H9 (cell line): Measurements from ENCODE around the gene TNRC6A. TPM values are rescaled to one million over a fixed set of nuclear protein-coding genes. Genes with fewer than 3 reads are reported as not detected.
A peak's percentile ranks its signal among the peaks of the same experiment; 100 is the strongest.

ENCODE experiments used
- DNase-seq: peaks from one replicate; pipeline ENCODE4 v3.0.0-alpha.2; 2017
- H2AFZ ChIP-seq: one replicate; pipeline ENCODE4 v1.6.1; 2013; ENCODE audit warnings: mild to moderate bottlenecking, low read length, control low read depth, moderate library complexity
- H2AK5ac ChIP-seq: 2 replicates; pipeline ENCODE4 v1.6.1; 2013; ENCODE audit warnings: low read length, control low read depth, mixed read lengths; ENCODE audit not compliant: insufficient read length
- H2BK120ac ChIP-seq: one replicate; pipeline ENCODE4 v1.6.1; 2013; ENCODE audit warnings: low read depth, mild to moderate bottlenecking, low read length, control low read depth, inconsistent platforms; ENCODE audit not compliant: poor library complexity, severe bottlenecking
- H2BK12ac ChIP-seq: 2 replicates; pipeline ENCODE4 v1.6.1; 2013; ENCODE audit warnings: low read length, control low read depth, mixed read lengths, low read depth; ENCODE audit not compliant: insufficient read length
- H2BK15ac ChIP-seq: 2 replicates; pipeline ENCODE4 v1.6.1; 2013; ENCODE audit warnings: low read depth, low read length, control low read depth
- H2BK20ac ChIP-seq: one replicate; pipeline ENCODE4 v1.6.1; 2013; ENCODE audit warnings: low read depth, mild to moderate bottlenecking, low read length, control low read depth, inconsistent platforms; ENCODE audit not compliant: poor library complexity, severe bottlenecking
- H2BK5ac ChIP-seq: 2 replicates; pipeline ENCODE4 v1.6.1; 2013; ENCODE audit warnings: low read length, control low read depth, mixed read lengths; ENCODE audit not compliant: insufficient read length
- H3K14ac ChIP-seq: 2 replicates; pipeline ENCODE4 v1.6.1; 2013; ENCODE audit warnings: low read length, control low read depth; ENCODE audit not compliant: insufficient read depth
- H3K18ac ChIP-seq: 2 replicates; pipeline ENCODE4 v1.6.1; 2013; ENCODE audit warnings: low read depth, mild to moderate bottlenecking, mixed read lengths, low read length, control low read depth; ENCODE audit not compliant: insufficient read length
- H3K23ac ChIP-seq: 2 replicates; pipeline ENCODE4 v1.6.1; 2013; ENCODE audit warnings: low read length, control low read depth, mixed read lengths, low read depth; ENCODE audit not compliant: insufficient read length
- H3K23me2 ChIP-seq: 2 replicates; pipeline ENCODE4 v1.6.1; 2013; ENCODE audit warnings: low read depth, mild to moderate bottlenecking, mixed read lengths, low read length, control low read depth; ENCODE audit not compliant: insufficient read length, poor library complexity, severe bottlenecking
- H3K27ac ChIP-seq: 2 replicates; pipeline ENCODE4 v1.5.1; 2013; ENCODE audit warnings: low read length, control low read depth, mixed read lengths, low read depth; ENCODE audit not compliant: insufficient read length
- H3K27me3 ChIP-seq: 2 replicates; pipeline ENCODE4 v1.6.1; 2013; ENCODE audit warnings: low read length, control low read depth, inconsistent platforms; ENCODE audit not compliant: insufficient read depth
- H3K4ac ChIP-seq: 2 replicates; pipeline ENCODE4 v1.6.1; 2013; ENCODE audit warnings: low read depth, mild to moderate bottlenecking, control low read depth, inconsistent platforms, low read length, moderate library complexity
- H3K4me1 ChIP-seq: 2 replicates; pipeline ENCODE4 v1.6.1; 2013; ENCODE audit warnings: low read length, control low read depth, inconsistent platforms; ENCODE audit not compliant: insufficient read depth
- H3K4me2 ChIP-seq: 2 replicates; pipeline ENCODE4 v1.6.1; 2013; ENCODE audit warnings: low read length, control low read depth, mixed read lengths; ENCODE audit not compliant: insufficient read length, insufficient read depth
- H3K56ac ChIP-seq: 2 replicates; pipeline ENCODE4 v1.6.1; 2013; ENCODE audit warnings: low read depth, mild to moderate bottlenecking, mixed read lengths, low read length, control low read depth; ENCODE audit not compliant: insufficient read length
- H3K79me1 ChIP-seq: 2 replicates; pipeline ENCODE4 v1.6.1; 2013; ENCODE audit warnings: low read depth, mild to moderate bottlenecking, moderate library complexity, low read length, control low read depth, inconsistent platforms; ENCODE audit not compliant: insufficient read depth, poor library complexity, severe bottlenecking
- H3K79me2 ChIP-seq: 2 replicates; pipeline ENCODE4 v1.6.1; 2013; ENCODE audit warnings: low read length, control low read depth, inconsistent platforms; ENCODE audit not compliant: insufficient read depth
- H3K9ac ChIP-seq: 2 replicates; pipeline ENCODE4 v1.6.1; 2013; ENCODE audit warnings: low read length, control low read depth, mixed read lengths; ENCODE audit not compliant: insufficient read length; ENCODE audit errors: extremely low read depth
- H3K9me3 ChIP-seq: one replicate; pipeline ENCODE4 v1.6.1; 2013; ENCODE audit warnings: low read depth, low read length, inconsistent platforms; ENCODE audit not compliant: control insufficient read depth
- H3T11ph ChIP-seq: one replicate; pipeline ENCODE4 v1.6.1; 2013; ENCODE audit warnings: mild to moderate bottlenecking, low read length, control low read depth, inconsistent platforms
- H4K20me1 ChIP-seq: one replicate; pipeline ENCODE4 v1.6.1; 2013; ENCODE audit not compliant: control insufficient read depth, insufficient read length, insufficient read depth
- H4K5ac ChIP-seq: 2 replicates; pipeline ENCODE4 v1.6.1; 2013; ENCODE audit warnings: low read depth, mild to moderate bottlenecking, mixed read lengths, low read length, control low read depth; ENCODE audit not compliant: insufficient read length
- H4K8ac ChIP-seq: replicated peaks from 2 replicates; pipeline ENCODE4 v1.6.1; 2013; ENCODE audit warnings: low read length, control low read depth, mixed read lengths, low read depth; ENCODE audit not compliant: insufficient read length
- H4K91ac ChIP-seq: 2 replicates; pipeline ENCODE4 v1.6.1; 2013; ENCODE audit warnings: low read depth, mild to moderate bottlenecking, moderate library complexity, mixed read lengths, low read length, control low read depth; ENCODE audit not compliant: insufficient read length
- H3K27ac Mint-ChIP-seq, 3 experiments: 2 replicates in 2 of 3; 3 replicates in 1 of 3; pipeline ENCODE4 v1.8.0; 2020 to 2021; ENCODE audit warnings: mixed read lengths in 3 of 3, mild to moderate bottlenecking in 1 of 3, moderate library complexity in 1 of 3
- H3K27me3 Mint-ChIP-seq: 2 replicates; pipeline ENCODE4 v1.8.0; 2021; ENCODE audit warnings: low read depth, mild to moderate bottlenecking, moderate library complexity, mixed read lengths
- H3K36me3 Mint-ChIP-seq, 3 experiments: 2 replicates in 2 of 3; 3 replicates in 1 of 3; pipeline ENCODE4 v1.8.0; 2020 to 2021; ENCODE audit warnings: low read depth in 3 of 3, mixed read lengths in 3 of 3; ENCODE audit not compliant: insufficient read depth in 1 of 3
- H3K4me1 Mint-ChIP-seq, 2 experiments: 2 replicates each; pipeline ENCODE4 v1.8.0; 2020; ENCODE audit warnings: mixed read lengths in 2 of 2
- H3K4me3 Mint-ChIP-seq, 2 experiments: 2 replicates in 1 of 2; 3 replicates in 1 of 2; pipeline ENCODE4 v1.8.0; 2020 to 2021; ENCODE audit warnings: mild to moderate bottlenecking in 2 of 2, mixed read lengths in 2 of 2, moderate library complexity in 1 of 2
- H3K9me3 Mint-ChIP-seq, 2 experiments: 2 replicates in 1 of 2; 3 replicates in 1 of 2; pipeline ENCODE4 v1.8.0; 2020; ENCODE audit warnings: mild to moderate bottlenecking in 2 of 2, mixed read lengths in 2 of 2, moderate library complexity in 1 of 2
- CTCF ChIP-seq: fragments of 200-600 bp; sonication (generic); conservative IDR thresholded peaks from 3 replicates; pipeline ENCODE4 v1.8.0; 2021; ENCODE audit warnings: antibody characterized with exemption, mild to moderate bottlenecking
- WGBS: extraction: QIAGEN DNeasy Blood & Tissue Kit; methylation state at CpG from one replicate; pipeline ENCODE4 v1.1.7; 2013; ENCODE audit warnings: missing lambda C conversion rate, low lambda C conversion rate, mixed read lengths; ENCODE audit not compliant: insufficient read length; ENCODE audit errors: extremely low coverage; 5-methylcytosine and 5-hydroxymethylcytosine counted together
- total RNA-seq: library from RNA; stranded (reverse); gene quantifications from 2 replicates; pipeline ENCODE4 v1.2.1, GENCODE V29; 2021

Gene TNRC6A
- total RNA-seq, 1 experiment from 2014 or later, result 114 TPM

- peaks cover 37 to 41% of the 10 kb centered on the region in 2 experiments for H3K4me1 Mint-ChIP-seq
- Histone ChIP-seq H2BK12ac (no peak overlapping the region), H3K14ac (no peak overlapping the region), H3K79me2 (peaks cover 46% of the 10 kb centered on the region), H4K5ac (no peak overlapping the region), H2BK20ac (no peak overlapping the region), H3K4me2 (no peak overlapping the region), H3K9me3 (no peaks in the 10 kb centered on the region), H4K91ac (no peak overlapping the region), H3K23me2 (no peaks in the 10 kb centered on the region), H2BK120ac (no peak overlapping the region), H2BK15ac (no peak overlapping the region), H3K23ac (no peak overlapping the region), H3K27me3 (no peaks in the 10 kb centered on the region), H3K27ac (no peak overlapping the region), H3K4ac (no peak overlapping the region), H3K56ac (no peak overlapping the region), H2BK5ac (no peak overlapping the region), H4K20me1 (no peaks in the 10 kb centered on the region), H2AK5ac (no peak overlapping the region), H3T11ph (no peak overlapping the region), H3K9ac (no peak overlapping the region), H3K79me1 (peaks cover 13% of the 10 kb centered on the region), H4K8ac (no peak overlapping the region), H3K18ac (no peak overlapping the region), H2AFZ (no peak overlapping the region), H3K4me1 (no peaks in the 10 kb centered on the region)
- H3K36me3 Mint-ChIP-seq, result peaks cover 0 to 5% (median 0%) of the 10 kb centered on the region in 3 experiments; a peak in 2 of 7 replicates
- H3K27me3 Mint-ChIP-seq, result no peaks in the 10 kb centered on the region
- TF ChIP-seq CTCF, result no peak
- WGBS, result no CpG with 5 or more reads among the region's 2 CpGs
- no peak overlapping the region for H3K4me3 Mint-ChIP-seq
- H3K9me3 Mint-ChIP-seq, result no peaks in the 10 kb centered on the region
- peak overlapping the region in 1 of 3 experiments; percentile 27; a peak in 3 of 7 replicates for H3K27ac Mint-ChIP-seq
- DNase-seq, result no peak
Observed at GRCh38 chr16:24754543-24754942, 25.1 kb downstream of the TNRC6A start.
